CD4-positive, alpha-beta memory T cell (primary cell): ENCODE data around the gene SOX5. TPM values are rescaled to one million over a fixed set of nuclear protein-coding genes. Genes with fewer than 3 reads are reported as not detected.
"Not testable (repeated sequence)": the region's sequence is repeated elsewhere in the genome, so short reads cannot be mapped to it uniquely, and the experiment has no call there.

Source experiments
- CTCF ChIA-PET: fragments of 350-600 bp; sonication (Branson Sonifier 250); formaldehyde crosslinking; loops from one replicate; lab custom pipeline; 2021; ENCODE audit warnings: inconsistent platforms; ENCODE audit not compliant: partially characterized antibody; lab: Charles Lee
- POLR2A ChIA-PET: fragments of 350-600 bp; sonication (Branson Sonifier 250); formaldehyde crosslinking; loops from one replicate; lab custom pipeline; 2021; ENCODE audit not compliant: partially characterized antibody; lab: Charles Lee
- DNase-seq, 5 donors: peaks; one replicate each; pipeline versions ENCODE4 v3.0.0 to v3.0.0-alpha.2; 2020 to 2022; ENCODE audit warnings: mixed read lengths in 1 of 5
- H3K27ac ChIP-seq: one replicate; pipeline ENCODE4 v1.7.0; 2013; ENCODE audit warnings: low read depth, low read length
- H3K27me3 ChIP-seq: 2 replicates; pipeline ENCODE4 v1.7.0; 2013; ENCODE audit warnings: mild to moderate bottlenecking, low read length, moderate library complexity; ENCODE audit not compliant: insufficient read depth
- H3K36me3 ChIP-seq: 2 replicates; pipeline ENCODE4 v1.7.0; 2013; ENCODE audit warnings: mild to moderate bottlenecking, low read length, moderate library complexity; ENCODE audit not compliant: insufficient read depth
- H3K4me1 ChIP-seq: 2 replicates; pipeline ENCODE4 v1.7.0; 2013; ENCODE audit warnings: mild to moderate bottlenecking, low read length, moderate library complexity; ENCODE audit not compliant: insufficient read depth
- H3K4me3 ChIP-seq, 2 donors: one replicate each; pipeline ENCODE4 v1.7.0; 2013; ENCODE audit warnings: low read length in 2 of 2, mild to moderate bottlenecking in 1 of 2
- H3K9me3 ChIP-seq, 2 donors: one replicate each; pipeline ENCODE4 v1.7.0; 2013; ENCODE audit warnings: low read length in 2 of 2, control low read depth in 1 of 2; ENCODE audit not compliant: control insufficient read depth in 1 of 2
- H3K27ac Mint-ChIP-seq, 7 donors: one replicate each; pipeline ENCODE4 v1.8.0; 2020 to 2021; ENCODE audit warnings: mixed read lengths in 7 of 7, mild to moderate bottlenecking in 6 of 7, inconsistent platforms in 3 of 7, moderate library complexity in 3 of 7
- H3K27me3 Mint-ChIP-seq, 2 donors: one replicate each; pipeline ENCODE4 v1.8.0; 2020 to 2021; ENCODE audit warnings: mixed read lengths in 2 of 2
- H3K36me3 Mint-ChIP-seq, 2 donors: one replicate each; pipeline ENCODE4 v1.8.0; 2020 to 2021; ENCODE audit warnings: mixed read lengths in 2 of 2, inconsistent platforms in 1 of 2, mild to moderate bottlenecking in 1 of 2
- H3K4me1 Mint-ChIP-seq, 4 donors: one replicate each; pipeline ENCODE4 v1.8.0; 2020 to 2021; ENCODE audit warnings: mixed read lengths in 4 of 4, mild to moderate bottlenecking in 1 of 4
- H3K4me3 Mint-ChIP-seq, 8 donors: one replicate each; pipeline ENCODE4 v1.8.0; 2020 to 2021; ENCODE audit warnings: mixed read lengths in 8 of 8, mild to moderate bottlenecking in 7 of 8, moderate library complexity in 6 of 8, inconsistent platforms in 3 of 8
- H3K9me3 Mint-ChIP-seq, 8 donors: one replicate each; pipeline ENCODE4 v1.8.0; 2020 to 2021; ENCODE audit warnings: mixed read lengths in 8 of 8, mild to moderate bottlenecking in 5 of 8, inconsistent platforms in 3 of 8, moderate library complexity in 1 of 8
- intact Hi-C: fragments of 100-400 bp; cut with micrococcal nuclease; formaldehyde crosslinking; loops from one replicate; pipeline ENCODE4 v1.15.1; 2023
- polyA plus RNA-seq, 2 donors: library from polyadenylated mRNA; unstranded; fragments of 300-500 nt; fragmentation: Illumina TruSeq; gene quantifications; one replicate each; pipeline ENCODE4 v1.2.3, GENCODE V29; 2021
- total RNA-seq, 2 experiments: library from RNA; stranded (reverse); gene quantifications; one replicate each; pipeline ENCODE4 v1.2.3, GENCODE V29; 2021

Gene SOX5
- total and polyA plus RNA-seq, 4 experiments from 2014 or later, result 0.29 TPM; not detected in 3

DNA sequence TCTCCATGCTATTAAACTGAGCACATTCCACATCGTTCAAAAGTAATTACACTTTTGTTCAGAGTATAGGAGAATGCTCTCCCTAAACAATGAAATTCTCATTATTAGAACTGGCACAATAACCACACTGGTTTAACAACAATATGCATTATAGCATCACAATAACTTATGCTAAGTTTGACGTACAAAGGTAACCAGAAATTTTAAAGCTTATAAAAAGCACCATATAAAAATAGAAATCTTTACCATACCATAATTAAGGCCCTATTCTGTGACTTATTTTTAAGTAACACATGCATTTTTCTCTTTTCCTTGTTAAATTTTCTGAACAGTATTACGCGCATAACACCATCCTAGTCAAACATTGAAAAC is 60.4 kb downstream of the SOX5 start:
- H3K27ac ChIP-seq, result no peak overlapping the region
- no peak for DNase-seq
- no peaks in the 10 kb centered on the region for H3K27me3 ChIP-seq
- H3K27ac Mint-ChIP-seq, result no peak overlapping the region
- H3K36me3 ChIP-seq, result no peaks in the 10 kb centered on the region
- no peaks in the 10 kb centered on the region for H3K9me3 ChIP-seq
- intact Hi-C loops, result no loop called here
- CTCF ChIA-PET, result no interaction called here
- POLR2A ChIA-PET, result no interaction called here
- H3K4me1 ChIP-seq, result no peaks in the 10 kb centered on the region
- no peaks in the 10 kb centered on the region for H3K4me1 Mint-ChIP-seq
- no peaks in the 10 kb centered on the region for H3K27me3 Mint-ChIP-seq
- peaks cover 0 to 4% (median 0%) of the 10 kb centered on the region in 8 donors for H3K9me3 Mint-ChIP-seq
- H3K36me3 Mint-ChIP-seq, result no peaks in the 10 kb centered on the region
- no peak overlapping the region for H3K4me3 Mint-ChIP-seq
- H3K4me3 ChIP-seq, result no peak overlapping the region

DNA sequence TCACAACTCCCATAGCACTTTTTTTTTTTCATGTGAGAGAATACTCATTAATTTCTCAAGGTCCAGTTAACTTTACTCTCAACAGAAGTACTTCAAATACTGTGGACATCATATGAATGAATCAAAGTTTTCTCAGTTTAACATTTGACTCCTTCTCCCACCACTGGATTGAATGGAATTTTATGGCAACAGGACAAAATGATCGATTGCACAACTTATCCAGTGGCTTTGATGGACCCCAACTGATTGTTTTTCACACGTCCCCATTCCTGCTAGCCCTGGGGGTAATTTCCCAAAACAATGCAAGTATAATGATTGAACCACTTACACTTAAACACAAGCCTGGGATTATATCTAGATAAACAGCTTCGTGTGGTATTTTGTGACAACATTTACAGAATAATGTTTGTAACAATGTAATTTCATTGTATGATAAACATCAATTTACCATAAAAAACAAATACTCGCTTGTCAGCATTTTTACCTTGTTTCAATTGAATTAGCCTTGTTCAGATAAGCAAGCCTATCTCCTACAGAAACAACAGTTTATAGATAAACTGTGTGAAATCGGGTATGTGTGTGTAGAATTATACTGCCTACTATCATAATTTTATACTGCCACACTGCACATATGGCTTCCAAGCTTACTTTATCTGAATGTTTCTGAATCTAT is 60.9 kb downstream of the SOX5 start:
- Mint-ChIP-seq H3K36me3 (no peaks in the 10 kb centered on the region), H3K27me3 (no peaks in the 10 kb centered on the region), H3K27ac (no peak overlapping the region), H3K4me3 (no peak overlapping the region), H3K4me1 (no peaks in the 10 kb centered on the region), H3K9me3 (peaks cover 0 to 4% (median 0%) of the 10 kb centered on the region in 8 donors)
- POLR2A ChIA-PET, result no interaction called here
- CTCF ChIA-PET, result no interaction called here
- H3K4me1 ChIP-seq, result no peaks in the 10 kb centered on the region
- no peak for DNase-seq
- H3K27ac ChIP-seq, result no peak overlapping the region
- H3K36me3 ChIP-seq, result no peaks in the 10 kb centered on the region
- no peak overlapping the region for H3K4me3 ChIP-seq
- H3K27me3 ChIP-seq, result no peaks in the 10 kb centered on the region
- intact Hi-C loops, result no loop called here
- no peaks in the 10 kb centered on the region for H3K9me3 ChIP-seq

DNA sequence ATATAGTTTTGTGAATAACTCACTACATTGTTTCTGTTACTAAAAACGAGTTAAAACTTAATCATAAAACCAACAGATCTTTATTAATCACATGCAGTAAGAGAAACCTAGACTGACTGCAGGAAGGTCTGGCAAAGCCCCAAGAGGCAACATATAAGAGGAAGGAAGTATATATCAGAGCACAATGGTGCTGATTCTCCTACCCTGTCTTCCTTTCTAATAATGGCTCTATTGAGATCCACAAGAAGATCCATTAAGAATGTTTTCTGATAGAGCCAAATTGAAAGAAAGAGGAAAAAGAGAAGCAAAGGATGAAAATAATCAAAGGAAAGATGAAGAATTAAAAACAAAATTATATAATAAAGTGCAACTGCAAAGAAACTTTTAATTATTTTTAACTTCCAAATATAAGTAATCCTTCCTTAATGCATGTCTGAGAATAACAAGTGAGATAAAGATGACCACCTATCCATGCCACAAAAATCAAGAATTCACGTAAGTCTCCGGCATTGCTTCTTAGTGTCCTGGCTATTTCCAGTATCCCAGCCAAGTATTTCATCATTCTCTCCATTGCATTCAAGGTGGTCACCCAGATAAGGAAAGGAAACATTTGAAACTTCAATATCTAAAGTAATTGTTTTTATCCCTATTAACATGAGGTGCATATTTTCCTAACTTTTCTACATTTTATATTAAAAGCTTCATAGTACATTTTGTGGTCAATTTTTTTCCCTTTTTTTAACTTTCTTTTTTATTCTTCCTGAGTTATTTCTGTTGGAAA is 62.2 kb downstream of the SOX5 start:
- Histone ChIP-seq H3K4me1 (no peaks in the 10 kb centered on the region), H3K27me3 (no peaks in the 10 kb centered on the region), H3K9me3 (no peaks in the 10 kb centered on the region), H3K4me3 (no peak overlapping the region), H3K36me3 (no peaks in the 10 kb centered on the region), H3K27ac (no peak overlapping the region)
- ChIA-PET POLR2A (no interaction called here), CTCF (no interaction called here)
- Mint-ChIP-seq H3K27ac (no peak overlapping the region), H3K36me3 (no peaks in the 10 kb centered on the region), H3K9me3 (peaks cover 0 to 4% (median under 1%) of the 10 kb centered on the region in 8 donors), H3K4me3 (no peak overlapping the region), H3K4me1 (no peaks in the 10 kb centered on the region), H3K27me3 (no peaks in the 10 kb centered on the region)
- no peak for DNase-seq
- intact Hi-C loops, result no loop called here

DNA sequence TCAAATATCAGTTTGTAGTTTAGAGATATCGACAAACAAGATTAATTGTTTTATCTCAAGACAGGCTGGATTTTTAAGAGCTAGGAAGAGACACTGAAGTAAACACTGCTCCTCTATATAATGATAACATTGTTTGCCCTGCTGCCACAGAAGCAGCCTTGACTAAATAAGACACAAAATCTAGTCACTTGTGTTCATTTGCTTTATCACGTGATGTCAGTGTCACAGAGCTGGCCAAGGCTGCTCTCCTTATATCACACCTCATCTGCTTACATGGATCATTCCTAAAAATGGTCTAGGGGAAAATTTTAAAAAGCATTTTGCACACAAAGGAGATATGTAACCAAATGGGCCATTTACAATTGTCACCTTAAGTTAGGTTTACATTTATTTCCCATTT is 64.1 kb downstream of the SOX5 start:
- peaks cover 0 to 7% (median under 1%) of the 10 kb centered on the region in 8 donors for H3K9me3 Mint-ChIP-seq
- no peaks in the 10 kb centered on the region for H3K36me3 Mint-ChIP-seq
- intact Hi-C loops, result no loop called here
- ChIA-PET CTCF (no interaction called here), POLR2A (no interaction called here)
- Histone ChIP-seq H3K27me3 (no peaks in the 10 kb centered on the region), H3K4me1 (no peaks in the 10 kb centered on the region), H3K27ac (no peak overlapping the region), H3K4me3 (no peak overlapping the region), H3K9me3 (no peaks in the 10 kb centered on the region), H3K36me3 (no peaks in the 10 kb centered on the region)
- H3K4me3 Mint-ChIP-seq, result no peak overlapping the region
- DNase-seq, result no peak
- H3K4me1 Mint-ChIP-seq, result no peaks in the 10 kb centered on the region
- H3K27me3 Mint-ChIP-seq, result no peaks in the 10 kb centered on the region
- no peak overlapping the region for H3K27ac Mint-ChIP-seq

DNA sequence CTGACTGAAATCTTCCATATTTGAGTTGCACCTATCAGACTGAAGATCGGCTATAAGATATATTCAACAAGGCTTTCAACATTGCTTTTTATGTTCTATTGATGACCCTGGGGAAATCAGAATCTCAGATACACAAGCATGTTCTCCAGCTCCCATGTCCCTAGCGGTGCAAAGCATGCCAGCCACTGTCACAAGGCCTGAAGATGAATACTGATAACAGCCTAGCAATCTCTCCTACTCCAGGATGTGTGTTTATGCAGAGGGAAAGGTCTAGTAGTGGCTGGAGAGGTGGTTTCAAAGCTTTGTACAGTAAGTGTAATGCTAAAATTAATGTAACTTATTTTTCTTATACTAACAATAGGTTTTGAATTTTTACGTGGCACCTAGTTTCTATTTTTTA is 64.6 kb downstream of the SOX5 start:
- intact Hi-C loops, result no loop called here
- DNase-seq, result no peak
- no peak overlapping the region for H3K27ac Mint-ChIP-seq

DNA sequence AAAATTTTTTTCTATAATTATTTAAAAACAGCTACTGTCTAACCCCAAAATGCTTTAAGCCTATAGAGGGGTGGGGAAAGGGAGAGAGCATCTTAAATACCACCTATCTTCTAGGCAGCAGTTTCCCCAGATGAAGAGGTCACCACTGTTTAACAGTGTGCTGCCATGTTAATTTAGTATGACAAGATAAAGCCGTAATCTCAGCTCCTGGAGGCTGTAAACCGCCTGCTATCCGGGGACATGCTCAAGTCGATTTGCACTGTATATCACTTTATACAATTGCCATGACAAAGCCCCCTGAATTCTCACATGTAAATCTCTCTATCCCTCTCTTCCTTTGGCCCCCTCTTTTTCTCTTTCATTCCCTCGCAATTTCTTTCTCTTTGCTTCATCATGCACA is 68.5 kb downstream of the SOX5 start:
- ChIA-PET CTCF (no interaction called here), POLR2A (no interaction called here)
- Histone ChIP-seq H3K9me3 (no peaks in the 10 kb centered on the region), H3K27ac (no peak overlapping the region), H3K36me3 (no peaks in the 10 kb centered on the region), H3K4me1 (no peaks in the 10 kb centered on the region), H3K27me3 (no peaks in the 10 kb centered on the region), H3K4me3 (no peak overlapping the region)
- Mint-ChIP-seq H3K9me3 (peaks cover 0 to 7% (median under 1%) of the 10 kb centered on the region in 8 donors), H3K4me3 (no peak overlapping the region), H3K27me3 (no peaks in the 10 kb centered on the region), H3K36me3 (no peaks in the 10 kb centered on the region), H3K27ac (no peak overlapping the region), H3K4me1 (no peaks in the 10 kb centered on the region)
- no peak for DNase-seq
- intact Hi-C loops, result no loop called here

More for the DNA sequence above, 64.6 kb downstream of the SOX5 start:
- ChIA-PET CTCF (no interaction called here), POLR2A (no interaction called here)
- Histone ChIP-seq H3K4me3 (no peak overlapping the region), H3K36me3 (no peaks in the 10 kb centered on the region), H3K9me3 (no peaks in the 10 kb centered on the region), H3K27ac (no peak overlapping the region), H3K27me3 (no peaks in the 10 kb centered on the region), H3K4me1 (no peaks in the 10 kb centered on the region)
- H3K9me3 Mint-ChIP-seq, result peaks cover 0 to 7% (median 0%) of the 10 kb centered on the region in 8 donors
- no peaks in the 10 kb centered on the region for H3K4me1 Mint-ChIP-seq
- H3K4me3 Mint-ChIP-seq, result no peak overlapping the region
- H3K36me3 Mint-ChIP-seq, result no peaks in the 10 kb centered on the region
- no peaks in the 10 kb centered on the region for H3K27me3 Mint-ChIP-seq

DNA sequence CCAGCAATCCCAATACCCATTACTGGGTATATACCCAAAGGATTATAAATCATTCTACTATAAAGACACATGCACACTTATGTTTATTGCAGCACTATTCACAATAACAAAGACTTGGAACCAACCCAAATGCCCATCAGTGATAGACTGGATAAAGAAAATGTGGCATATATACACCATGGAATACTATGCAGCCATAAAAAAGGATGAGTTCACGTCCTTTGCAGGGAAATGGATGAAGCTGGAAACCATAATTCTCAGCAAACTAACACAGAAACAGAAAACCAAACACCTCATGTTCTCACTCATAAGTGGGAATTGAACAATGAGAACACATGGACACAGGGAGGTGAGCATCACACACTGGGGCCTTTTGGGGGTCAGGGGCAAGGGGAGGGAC is 72.9 kb downstream of the SOX5 start:
- H3K36me3 Mint-ChIP-seq, H3K4me3 ChIP-seq, H3K27ac Mint-ChIP-seq, H3K27ac ChIP-seq, H3K4me3 Mint-ChIP-seq, DNase-seq, intact Hi-C loops, H3K36me3 ChIP-seq, H3K27me3 ChIP-seq, POLR2A ChIA-PET, CTCF ChIA-PET, H3K4me1 Mint-ChIP-seq, H3K4me1 ChIP-seq, H3K27me3 Mint-ChIP-seq, H3K9me3 ChIP-seq, H3K9me3 Mint-ChIP-seq: not testable (repeated sequence)
